IPS-NIHi7 (cell line): Measurements from ENCODE around the gene RAB35.

Source experiments
- DNase-seq: peaks from one replicate; pipeline ENCODE4 v3.0.0; 2012; ENCODE audit warnings: mixed read lengths; ENCODE audit errors: extremely low spot score

The RAB35 gene

GRCh38 chr12:120103371-120103770, 13.2 kb downstream of the RAB35 start:
- no peak for DNase-seq

- DNase-seq: no peak
Observed at GRCh38 chr12:120103044-120103338, 13.6 kb downstream of the RAB35 start.

GRCh38 chr12:120102189-120103043, 14.1 kb downstream of the RAB35 start:
- no peak for DNase-seq

- DNase-seq: no peak
Observed at GRCh38 chr12:120101617-120102016, 14.9 kb downstream of the RAB35 start.

- DNase-seq: no peak
Observed at GRCh38 chr12:120101182-120101581, 15.4 kb downstream of the RAB35 start.

- no peak for DNase-seq
Observed at GRCh38 chr12:120100630-120101029, 15.9 kb downstream of the RAB35 start.

- DNase-seq: no peak
Observed at GRCh38 chr12:120099738-120100137, 16.8 kb downstream of the RAB35 start.

- no peak for DNase-seq
Observed at GRCh38 chr12:120098756-120099470, 17.6 kb downstream of the RAB35 start.

- DNase-seq: no peak
Observed at GRCh38 chr12:120096671-120097202, 19.8 kb downstream of the RAB35 start.

- DNase-seq: no peak
Observed at GRCh38 chr12:120095736-120096135, 20.8 kb downstream of the RAB35 start.

GRCh38 chr12:120095331-120095730, 21.2 kb downstream of the RAB35 start:
- no peak for DNase-seq

GRCh38 chr12:120094485-120094884, 22.1 kb downstream of the RAB35 start:
- DNase-seq: no peak

GRCh38 chr12:120093592-120094355, 22.8 kb downstream of the RAB35 start:
- peak; percentile 91 for DNase-seq

- no peak for DNase-seq
Observed at GRCh38 chr12:120093336-120093591, 23.3 kb downstream of the RAB35 start.

GRCh38 chr12:120092551-120093335, 23.8 kb downstream of the RAB35 start:
- no peak for DNase-seq

GRCh38 chr12:120091371-120092090, 25.0 kb downstream of the RAB35 start:
- DNase-seq: no peak

GRCh38 chr12:120090626-120091295, 25.8 kb downstream of the RAB35 start:
- DNase-seq: no peak

GRCh38 chr12:120090206-120090605, 26.3 kb downstream of the RAB35 start:
- DNase-seq: no peak

- DNase-seq: no peak
Observed at GRCh38 chr12:120089796-120090195, 26.8 kb downstream of the RAB35 start.

- no peak for DNase-seq
Observed at GRCh38 chr12:120089105-120089504, 27.4 kb downstream of the RAB35 start.
